NCI-H128 (cell line): ENCODE data around the gene PPP4R3A.
"Not testable (repeated sequence)": the region's sequence is repeated elsewhere in the genome, so short reads cannot be mapped to it uniquely, and the experiment has no call there.

Experiments
- DNase-seq: peaks from one replicate; lab custom pipeline; 2025; ENCODE audit not compliant: unreplicated experiment; lab: John Stamatoyannopoulos, UW

PPP4R3A gene

GRCh38 chr14:91506226-91506625 lies 3.9 kb downstream of the PPP4R3A start:
- DNase-seq = no peak

- DNase-seq = no peak
Observed at GRCh38 chr14:91503000-91503504, 7.1 kb downstream of the PPP4R3A start.

- DNase-seq = no peak
Observed at GRCh38 chr14:91501951-91502930, 7.9 kb downstream of the PPP4R3A start.

- no peak for DNase-seq
Observed at GRCh38 chr14:91501348-91501747, 8.8 kb downstream of the PPP4R3A start.

- DNase-seq = no peak
Observed at GRCh38 chr14:91496790-91497189, 13.3 kb downstream of the PPP4R3A start.

DNA sequence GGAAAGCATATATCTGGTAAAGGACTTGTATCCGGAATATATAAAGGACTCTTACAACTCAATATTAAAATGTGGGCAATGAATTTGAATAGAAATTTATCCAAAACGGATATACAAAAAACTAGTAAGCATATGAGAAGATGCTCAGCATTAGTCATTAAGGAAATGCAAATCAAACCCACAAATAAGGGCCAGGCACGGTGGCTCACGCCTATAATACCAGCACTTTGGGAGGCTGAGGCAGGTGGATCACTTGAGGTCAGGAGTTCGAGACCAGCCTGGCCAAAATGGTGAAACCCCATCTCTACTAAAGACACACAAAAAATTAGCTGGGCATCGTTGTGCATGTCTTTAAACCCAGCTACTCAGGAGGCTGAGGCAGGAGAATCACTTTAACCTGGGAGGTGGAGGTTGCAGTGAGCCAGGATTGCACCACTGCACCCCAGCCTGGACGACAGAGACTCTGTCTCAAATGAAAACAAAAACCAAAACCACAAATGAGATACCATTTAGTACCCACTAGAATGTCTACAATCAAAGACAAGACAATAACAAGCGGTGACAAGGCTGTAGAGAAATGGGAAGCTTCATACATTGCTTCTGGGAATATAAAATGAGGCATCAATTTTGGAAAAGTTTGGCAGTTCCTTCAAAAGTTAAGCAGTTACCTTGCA lies 15.6 kb downstream of the PPP4R3A start:
- not testable (repeated sequence) for DNase-seq

DNA sequence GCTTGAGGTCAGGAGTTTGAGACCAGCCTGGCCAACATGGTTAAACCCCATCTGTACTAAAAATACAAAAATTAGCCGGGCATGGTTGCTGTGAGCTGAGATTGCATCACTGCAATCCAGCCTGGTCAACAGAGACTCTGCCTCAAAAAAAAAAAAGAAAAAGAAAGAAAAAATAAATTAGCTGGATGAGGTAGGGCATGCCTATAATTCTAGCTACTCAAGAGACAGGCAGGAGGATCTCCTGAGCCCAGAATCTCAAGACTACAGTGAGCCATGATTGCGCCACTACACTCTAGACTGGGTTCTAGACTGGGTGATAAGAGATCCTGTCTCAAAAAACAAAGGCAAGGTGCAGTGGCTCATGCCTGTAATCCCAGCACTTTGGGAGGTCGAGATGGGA lies 16.9 kb downstream of the PPP4R3A start:
- no peak for DNase-seq

DNA sequence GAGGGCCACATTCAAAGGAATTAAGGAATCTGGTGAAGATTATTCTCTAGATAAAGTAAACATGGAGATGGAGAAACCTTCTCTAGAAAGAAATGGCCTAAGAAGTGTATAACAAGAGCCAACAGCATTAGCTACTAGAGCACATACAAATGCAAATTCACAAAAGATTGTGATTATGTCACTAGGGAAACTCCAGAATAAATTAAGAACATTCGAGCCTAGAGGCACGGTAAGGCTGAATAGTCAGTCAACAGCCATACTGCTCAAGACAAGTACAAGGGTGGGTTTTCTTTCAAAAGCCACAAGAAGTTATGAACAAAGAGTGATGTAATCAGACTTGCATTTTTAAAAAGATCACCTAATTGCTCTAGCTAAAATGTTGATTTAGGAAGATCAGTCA lies 25.4 kb downstream of the PPP4R3A start:
- DNase-seq = no peak

- no peak for DNase-seq
Observed at GRCh38 chr14:91484186-91484585, 25.9 kb downstream of the PPP4R3A start.

- no peak for DNase-seq
Observed at GRCh38 chr14:91482263-91483013, 27.7 kb downstream of the PPP4R3A start.

GRCh38 chr14:91477388-91477787 lies 32.7 kb downstream of the PPP4R3A start:
- DNase-seq = no peak

DNA sequence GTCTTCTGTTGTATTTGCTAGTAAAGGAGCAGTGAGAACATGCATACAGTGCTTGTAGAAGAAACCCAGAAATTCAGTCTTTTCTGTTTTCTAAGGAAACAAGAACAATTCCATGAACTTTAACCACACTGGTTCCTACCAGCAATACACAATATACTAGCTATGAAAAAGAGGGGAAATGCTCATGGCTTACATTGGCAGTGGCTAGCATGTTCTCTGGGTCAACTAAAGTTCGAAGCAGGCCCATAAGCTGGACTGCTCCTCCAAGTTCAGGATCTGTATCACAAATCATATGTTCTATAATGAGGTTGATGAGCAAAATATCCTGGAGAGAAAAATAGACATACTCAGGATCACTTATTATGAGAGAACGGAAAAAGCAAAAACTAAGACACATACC lies 37.1 kb downstream of the PPP4R3A start:
- no peak for DNase-seq

GRCh38 chr14:91470216-91470615 lies 39.9 kb downstream of the PPP4R3A start:
- DNase-seq = no peak

DNA sequence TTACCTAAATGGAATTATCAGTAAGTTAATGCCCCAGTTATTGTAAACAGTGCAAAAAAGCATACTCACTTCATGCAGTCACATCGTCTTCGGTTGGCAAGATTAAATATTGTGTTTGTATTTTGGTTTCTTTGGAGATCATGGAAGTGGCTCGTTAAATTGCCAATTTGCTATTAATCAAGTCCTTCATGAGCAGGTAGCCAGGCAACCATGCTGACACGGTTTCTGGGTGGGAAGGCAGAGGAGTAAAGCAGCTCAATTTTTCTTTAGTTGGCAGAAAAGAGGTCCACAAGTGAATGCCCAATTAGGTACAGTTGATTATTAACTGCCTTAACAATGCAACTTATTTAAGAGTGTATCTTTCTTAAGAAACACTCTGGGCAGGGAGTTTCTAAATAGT lies 43.9 kb downstream of the PPP4R3A start:
- DNase-seq = peak; percentile 35

DNA sequence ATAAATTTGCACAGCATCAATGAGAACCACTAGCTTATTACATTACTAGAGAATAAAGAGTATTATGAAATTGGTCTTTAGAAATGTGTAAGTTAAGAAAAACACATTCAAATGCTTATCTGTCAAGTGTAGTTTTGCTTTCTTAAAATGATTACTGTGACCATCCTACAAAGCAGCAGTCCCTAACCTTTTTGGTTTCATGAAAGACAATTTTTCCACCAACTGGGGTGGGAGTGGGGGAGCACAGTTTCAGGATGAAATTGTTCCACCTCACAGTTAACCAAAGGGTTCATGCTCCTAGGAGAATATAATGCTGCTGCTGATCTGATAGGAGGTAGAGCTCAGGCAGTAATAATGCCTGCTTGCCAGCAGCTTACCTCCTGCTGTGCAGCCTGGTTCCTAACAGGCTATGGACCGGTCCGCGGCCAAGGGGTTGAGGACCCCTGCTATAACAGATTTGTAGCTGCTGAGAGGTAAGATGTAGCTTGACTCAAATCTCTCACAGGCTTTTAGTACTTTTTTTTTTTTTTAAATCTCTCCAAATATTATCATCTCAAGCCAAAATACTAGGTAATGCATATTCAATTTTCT lies 45.4 kb downstream of the PPP4R3A start:
- no peak for DNase-seq

DNA sequence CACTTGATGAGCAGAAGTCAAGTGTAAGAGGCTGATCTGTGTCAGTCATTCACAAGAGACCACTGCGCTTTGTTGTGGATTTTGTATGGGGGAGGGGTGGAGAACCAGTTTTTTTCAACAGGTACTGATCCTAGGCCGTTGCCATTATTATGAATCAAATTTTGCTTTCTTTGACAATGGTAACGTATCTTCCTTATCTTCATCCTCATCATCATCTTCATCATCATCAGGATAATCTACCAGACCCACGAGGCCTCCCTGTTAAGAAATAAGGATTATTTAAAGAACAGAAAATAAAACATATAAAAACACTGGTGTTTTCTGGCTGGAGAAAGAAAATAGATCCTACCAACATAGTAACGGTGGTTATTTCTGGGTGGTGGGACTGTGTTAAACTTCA lies 51.5 kb downstream of the PPP4R3A start:
- no peak for DNase-seq

- no peak for DNase-seq
Observed at GRCh38 chr14:91456283-91456682, 53.8 kb downstream of the PPP4R3A start.

GRCh38 chr14:91454580-91454979 lies 55.5 kb downstream of the PPP4R3A start:
- no peak for DNase-seq

GRCh38 chr14:91454155-91454554 lies 56.0 kb downstream of the PPP4R3A start:
- DNase-seq = no peak

GRCh38 chr14:91453744-91454143 lies 56.4 kb downstream of the PPP4R3A start:
- no peak for DNase-seq
